ENCODE data around the gene ZNF836. TPM values are rescaled to one million over a fixed set of nuclear protein-coding genes. Genes with fewer than 3 reads are reported as not detected.
A peak's percentile ranks its signal among the peaks of the same experiment; 100 is the strongest.
"Not testable (repeated sequence)": the region's sequence is repeated elsewhere in the genome, so short reads cannot be mapped to it uniquely, and the experiment has no call there.

The ZNF836 gene
- total and polyA plus RNA-seq, 3 experiments from 2014 or later: 10.6 to 17.1 (median 12.5) TPM

- H3K27me3 ChIP-seq (ENCODE audit: insufficient read depth, low read length, poor library complexity, severe bottlenecking): no peaks in the 10 kb centered on the region
- H3K36me3 ChIP-seq (ENCODE audit: insufficient read depth, low read length): peaks cover 61% of the 10 kb centered on the region
- no peaks in the 10 kb centered on the region for H3K9me3 ChIP-seq (ENCODE audit: low read length)
- H3K4me1 ChIP-seq (ENCODE audit: insufficient read depth, low read length): no peaks in the 10 kb centered on the region
- CTCF ChIA-PET: interaction anchor here (0.8 kb wide), 1 partner anchor 72 kb away, joined by 3 read pairs; the partner anchor contains the start of gene ZNF616
- H3K27ac Mint-ChIP-seq: no peak overlapping the region
- peaks cover 14 to 88% (median 20%) of the 10 kb centered on the region in 3 donors for H3K36me3 Mint-ChIP-seq
- no peak overlapping the region for H3K27ac ChIP-seq (ENCODE audit: low read depth, low read length)
- H3K4me1 Mint-ChIP-seq: peaks cover 6 to 21% (median 13%) of the 10 kb centered on the region in 3 donors
- no peaks in the 10 kb centered on the region for H3K9me3 Mint-ChIP-seq
- H3K27me3 Mint-ChIP-seq: no peaks in the 10 kb centered on the region
- no peak overlapping the region for H3K4me3 ChIP-seq (ENCODE audit: low read length)
- POLR2A ChIA-PET: no interaction called here
- no peak overlapping the region for H3K4me3 Mint-ChIP-seq
- DNase-seq: no peak
These were observed 40.6 kb upstream of the ZNF836 start for GRCh38 chr19:52211926-52212571.

GRCh38 chr19:52211203-52211602 lies 39.8 kb upstream of the ZNF836 start:
- H3K27me3 ChIP-seq (ENCODE audit: insufficient read depth, low read length, poor library complexity, severe bottlenecking): no peaks in the 10 kb centered on the region
- H3K4me3 ChIP-seq (ENCODE audit: low read length): no peak overlapping the region
- Mint-ChIP-seq H3K9me3 (no peaks in the 10 kb centered on the region), H3K36me3 (peaks cover 14 to 90% (median 16%) of the 10 kb centered on the region in 3 donors), H3K27ac (no peak overlapping the region), H3K4me3 (no peak overlapping the region), H3K27me3 (no peaks in the 10 kb centered on the region), H3K4me1 (peaks cover 9 to 29% (median 15%) of the 10 kb centered on the region in 3 donors)
- peaks cover 64% of the 10 kb centered on the region for H3K36me3 ChIP-seq (ENCODE audit: insufficient read depth, low read length)
- H3K9me3 ChIP-seq (ENCODE audit: low read length): no peaks in the 10 kb centered on the region
- ChIA-PET CTCF (interaction anchor here (1.4 kb wide), 1 partner anchor 12 kb away, joined by 3 read pairs; no protein-coding TSS in a partner anchor), POLR2A (no interaction called here)
- H3K27ac ChIP-seq (ENCODE audit: low read depth, low read length): no peak overlapping the region
- DNase-seq: no peak
- peaks cover 6% of the 10 kb centered on the region for H3K4me1 ChIP-seq (ENCODE audit: insufficient read depth, low read length)

GRCh38 chr19:52206481-52206880 lies 35.1 kb upstream of the ZNF836 start:
- ChIA-PET POLR2A (no interaction called here), CTCF (no interaction called here)
- H3K27ac ChIP-seq (ENCODE audit: low read depth, low read length): no peak overlapping the region
- H3K27ac Mint-ChIP-seq: peak overlapping the region in 3 of 8 donors; percentile 36 to 85 (median 50)
- no peaks in the 10 kb centered on the region for H3K27me3 ChIP-seq (ENCODE audit: insufficient read depth, low read length, poor library complexity, severe bottlenecking)
- no peaks in the 10 kb centered on the region for H3K9me3 ChIP-seq (ENCODE audit: low read length)
- H3K4me3 ChIP-seq (ENCODE audit: low read length): no peak overlapping the region
- no peak for DNase-seq
- peaks cover 44 to 76% (median 50%) of the 10 kb centered on the region in 3 donors for H3K4me1 Mint-ChIP-seq
- H3K27me3 Mint-ChIP-seq: no peaks in the 10 kb centered on the region
- H3K4me3 Mint-ChIP-seq: no peak overlapping the region
- no peaks in the 10 kb centered on the region for H3K9me3 Mint-ChIP-seq
- H3K36me3 Mint-ChIP-seq: peaks cover 11 to 90% (median 28%) of the 10 kb centered on the region in 3 donors
- peaks cover 6% of the 10 kb centered on the region for H3K4me1 ChIP-seq (ENCODE audit: insufficient read depth, low read length)
- H3K36me3 ChIP-seq (ENCODE audit: insufficient read depth, low read length): peaks cover 66% of the 10 kb centered on the region

- peaks cover 9 to 91% (median 21%) of the 10 kb centered on the region in 3 donors for H3K36me3 Mint-ChIP-seq
- POLR2A ChIA-PET: interaction anchor here (0.6 kb wide), 1 partner anchor 65 kb away, joined by 3 read pairs; no protein-coding TSS in a partner anchor
- CTCF ChIA-PET: not testable (repeated sequence)
These were observed 29.5 kb upstream of the ZNF836 start for GRCh38 chr19:52200755-52201391.

GRCh38 chr19:52200044-52200443 lies 28.6 kb upstream of the ZNF836 start:
- Histone ChIP-seq H3K27ac (ENCODE audit: low read depth, low read length) (no peak overlapping the region), H3K27me3 (ENCODE audit: insufficient read depth, low read length, poor library complexity, severe bottlenecking) (no peaks in the 10 kb centered on the region), H3K4me1 (ENCODE audit: insufficient read depth, low read length) (peaks cover 6% of the 10 kb centered on the region), H3K36me3 (ENCODE audit: insufficient read depth, low read length) (peaks cover 58% of the 10 kb centered on the region), H3K9me3 (ENCODE audit: low read length) (no peaks in the 10 kb centered on the region), H3K4me3 (ENCODE audit: low read length) (no peak overlapping the region)
- CTCF ChIA-PET: no interaction called here
- H3K36me3 Mint-ChIP-seq: peaks cover 9 to 91% (median 15%) of the 10 kb centered on the region in 3 donors
- H3K9me3 Mint-ChIP-seq: no peaks in the 10 kb centered on the region
- no peak overlapping the region for H3K4me3 Mint-ChIP-seq
- no peak for DNase-seq
- POLR2A ChIA-PET: no interaction called here
- no peaks in the 10 kb centered on the region for H3K27me3 Mint-ChIP-seq
- H3K4me1 Mint-ChIP-seq: peaks cover 54 to 96% (median 79%) of the 10 kb centered on the region in 3 donors
- peak overlapping the region in 1 of 8 donors; percentile 42 for H3K27ac Mint-ChIP-seq

More at GRCh38 chr19:52200755-52201391, 29.5 kb upstream of the ZNF836 start:
- not testable (repeated sequence) for H3K4me3 ChIP-seq (ENCODE audit: low read length); H3K9me3 ChIP-seq (ENCODE audit: low read length); H3K27me3 ChIP-seq (ENCODE audit: insufficient read depth, low read length, poor library complexity, severe bottlenecking); H3K27me3 Mint-ChIP-seq; H3K4me3 Mint-ChIP-seq; H3K27ac ChIP-seq (ENCODE audit: low read depth, low read length); H3K27ac Mint-ChIP-seq; H3K4me1 ChIP-seq (ENCODE audit: insufficient read depth, low read length); H3K9me3 Mint-ChIP-seq; DNase-seq
- H3K36me3 ChIP-seq (ENCODE audit: insufficient read depth, low read length): peaks cover 60% of the 10 kb centered on the region
- peaks cover 58 to 98% (median 79%) of the 10 kb centered on the region in 3 donors for H3K4me1 Mint-ChIP-seq

- POLR2A ChIA-PET: no interaction called here
- no peak for DNase-seq
- CTCF ChIA-PET: interaction anchor here (1.4 to 1.6 kb wide), 2 partner anchors 10 to 39 kb away, joined by 4 to 6 read pairs; no protein-coding TSS in a partner anchor
- H3K36me3 ChIP-seq (ENCODE audit: insufficient read depth, low read length): peaks cover 49% of the 10 kb centered on the region
- peaks cover 51 to 95% (median 79%) of the 10 kb centered on the region in 3 donors for H3K4me1 Mint-ChIP-seq
- no peaks in the 10 kb centered on the region for H3K27me3 ChIP-seq (ENCODE audit: insufficient read depth, low read length, poor library complexity, severe bottlenecking)
- peaks cover 19% of the 10 kb centered on the region for H3K4me1 ChIP-seq (ENCODE audit: insufficient read depth, low read length)
- no peaks in the 10 kb centered on the region for H3K9me3 Mint-ChIP-seq
- H3K27ac ChIP-seq (ENCODE audit: low read depth, low read length): no peak overlapping the region
- H3K4me3 Mint-ChIP-seq: no peak overlapping the region
- H3K9me3 ChIP-seq (ENCODE audit: low read length): no peaks in the 10 kb centered on the region
- H3K36me3 Mint-ChIP-seq: peaks cover 4 to 88% (median 5%) of the 10 kb centered on the region in 3 donors
- no peak overlapping the region for H3K4me3 ChIP-seq (ENCODE audit: low read length)
- peaks cover 0 to 1% of the 10 kb centered on the region in 2 donors for H3K27me3 Mint-ChIP-seq
- peak overlapping the region in 2 of 8 donors; percentile 23 to 75 for H3K27ac Mint-ChIP-seq
These were observed 27.3 kb upstream of the ZNF836 start for GRCh38 chr19:52198678-52199077.

- Histone ChIP-seq H3K4me3 (ENCODE audit: low read length) (no peak overlapping the region), H3K9me3 (ENCODE audit: low read length) (no peaks in the 10 kb centered on the region), H3K27me3 (ENCODE audit: insufficient read depth, low read length, poor library complexity, severe bottlenecking) (no peaks in the 10 kb centered on the region), H3K27ac (ENCODE audit: low read depth, low read length) (no peak overlapping the region), H3K36me3 (ENCODE audit: insufficient read depth, low read length) (peaks cover 48% of the 10 kb centered on the region), H3K4me1 (ENCODE audit: insufficient read depth, low read length) (peaks cover 24% of the 10 kb centered on the region)
- POLR2A ChIA-PET: no interaction called here
- H3K4me3 Mint-ChIP-seq: no peak overlapping the region
- peaks cover 4 to 85% (median 4%) of the 10 kb centered on the region in 3 donors for H3K36me3 Mint-ChIP-seq
- DNase-seq: no peak
- peaks cover 50 to 93% (median 81%) of the 10 kb centered on the region in 3 donors for H3K4me1 Mint-ChIP-seq
- CTCF ChIA-PET: interaction anchor here (1.4 to 1.6 kb wide), 2 partner anchors 9 to 39 kb away, joined by 4 to 6 read pairs; no protein-coding TSS in a partner anchor
- H3K27ac Mint-ChIP-seq: peak overlapping the region in 1 of 8 donors; percentile 39
- H3K27me3 Mint-ChIP-seq: peaks cover 0 to 1% of the 10 kb centered on the region in 2 donors
- no peaks in the 10 kb centered on the region for H3K9me3 Mint-ChIP-seq
These were observed 26.5 kb upstream of the ZNF836 start for GRCh38 chr19:52197964-52198363.
